Naive thymus-derived CD8-positive, alpha-beta T cell (primary cell): Measurements from ENCODE around the gene RBPJ. TPM values are rescaled to one million over a fixed set of nuclear protein-coding genes. Genes with fewer than 3 reads are reported as not detected.
A peak's percentile ranks its signal among the peaks of the same experiment; 100 is the strongest.
"Not testable (repeated sequence)": the region's sequence is repeated elsewhere in the genome, so short reads cannot be mapped to it uniquely, and the experiment has no call there.

Experiments used
- ATAC-seq, 2 donors: fragments of 150-1000 bp; cut with Tn5 transposase in 1 of 2; sonication (Bioruptor Pico), chemical (Tn5 transposase) in 1 of 2; 1 replicate in 1 of 2; 2 replicates in 1 of 2; pipeline ENCODE4 v1.10.0; 2021; ENCODE audit warnings: mild to moderate bottlenecking in 2 of 2, moderate library complexity in 2 of 2
- POLR2A ChIA-PET: fragments of 350-600 bp; sonication (Branson Sonifier 250); formaldehyde crosslinking; loops from one replicate; lab custom pipeline; 2021; ENCODE audit warnings: antibody characterized with exemption; lab: Charles Lee
- DNase-seq, 10 donors: peaks; one replicate each; pipeline versions ENCODE4 v3.0.0 to v3.0.0-alpha.2; 2020 to 2022
- H3K27ac Mint-ChIP-seq, 10 donors: one replicate each; pipeline ENCODE4 v1.8.0; 2020 to 2022; ENCODE audit warnings: mild to moderate bottlenecking in 10 of 10, mixed read lengths in 10 of 10, moderate library complexity in 4 of 10, inconsistent platforms in 1 of 10
- H3K27me3 Mint-ChIP-seq, 5 donors: one replicate each; pipeline ENCODE4 v1.8.0; 2021 to 2022; ENCODE audit warnings: mixed read lengths in 5 of 5
- H3K36me3 Mint-ChIP-seq, 3 donors: one replicate each; pipeline ENCODE4 v1.8.0; 2020 to 2022; ENCODE audit warnings: mixed read lengths in 3 of 3, mild to moderate bottlenecking in 2 of 3, inconsistent platforms in 1 of 3
- H3K4me1 Mint-ChIP-seq, 4 donors: one replicate each; pipeline ENCODE4 v1.8.0; 2021 to 2022; ENCODE audit warnings: mixed read lengths in 4 of 4
- H3K4me3 Mint-ChIP-seq, 10 donors: one replicate each; pipeline ENCODE4 v1.8.0; 2020 to 2022; ENCODE audit warnings: mild to moderate bottlenecking in 10 of 10, mixed read lengths in 10 of 10, moderate library complexity in 6 of 10, inconsistent platforms in 1 of 10
- H3K9me3 Mint-ChIP-seq, 9 donors: one replicate each; pipeline ENCODE4 v1.8.0; 2020 to 2022; ENCODE audit warnings: mixed read lengths in 9 of 9, mild to moderate bottlenecking in 3 of 9, inconsistent platforms in 1 of 9, moderate library complexity in 1 of 9
- polyA plus RNA-seq, 3 donors: library from polyadenylated mRNA; unstranded; fragments of 300-500 nt; fragmentation: Illumina TruSeq; gene quantifications; one replicate each; pipeline ENCODE4 v1.2.3, GENCODE V29; 2021
- total RNA-seq, 8 experiments: library from RNA in 2 of 8; stranded (reverse) in 2 of 8; gene quantifications; one replicate each; pipeline ENCODE4 v1.2.3 and lab custom pipeline; 2021 to 2026

The RBPJ gene
- total and polyA plus RNA-seq, 5 experiments from 2014 or later = 49.1 to 78.4 (median 59.6) TPM

DNA sequence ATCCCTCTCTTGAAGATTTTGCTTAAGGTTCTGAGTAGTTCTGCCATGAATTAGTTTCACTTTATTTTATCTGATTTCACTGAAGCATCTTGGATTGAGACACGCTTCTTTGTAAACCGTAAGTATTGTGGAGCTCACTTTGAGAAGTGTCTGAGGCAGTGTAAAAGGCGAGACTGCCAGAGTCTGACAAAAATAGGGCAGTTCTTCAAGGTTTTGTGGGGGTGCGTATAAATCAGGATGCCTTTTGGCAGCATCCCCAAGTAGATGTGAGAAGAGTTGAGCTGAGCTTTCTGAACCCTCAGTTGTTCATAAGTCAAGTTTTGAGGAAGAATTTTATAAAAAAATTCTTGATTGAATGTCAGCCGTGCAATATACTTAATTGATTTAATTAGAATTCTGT is 76.3 kb downstream of the RBPJ start:
- H3K27me3 Mint-ChIP-seq = no peaks in the 10 kb centered on the region
- H3K4me3 Mint-ChIP-seq = no peak overlapping the region
- peaks cover 0 to 28% (median 13%) of the 10 kb centered on the region in 3 donors for H3K36me3 Mint-ChIP-seq
- H3K4me1 Mint-ChIP-seq = peaks cover under 1 to 11% (median 7%) of the 10 kb centered on the region in 4 donors
- no peak for ATAC-seq
- DNase-seq = no peak
- POLR2A ChIA-PET = no interaction called here
- H3K9me3 Mint-ChIP-seq = no peaks in the 10 kb centered on the region
- peak overlapping the region in 1 of 10 donors; percentile 40 for H3K27ac Mint-ChIP-seq

DNA sequence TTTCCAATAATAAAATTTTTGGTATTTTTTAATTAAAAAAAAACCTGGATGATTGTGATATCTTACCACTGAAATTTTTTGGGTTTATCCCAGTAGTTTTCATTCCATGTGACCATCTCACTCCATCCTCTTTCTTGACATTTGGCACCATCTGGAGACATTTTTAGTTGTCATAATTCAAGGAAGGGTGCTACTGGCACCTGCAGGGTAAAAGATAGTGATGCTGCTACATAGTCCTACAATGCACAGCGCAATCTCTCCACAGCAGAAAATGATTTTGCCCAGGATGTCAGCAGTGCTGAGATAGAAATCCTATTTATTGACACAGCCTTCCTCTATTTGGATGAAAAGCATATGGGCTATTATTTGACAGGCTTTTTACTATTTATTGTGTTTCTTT is 79.3 kb downstream of the RBPJ start:
- H3K9me3 Mint-ChIP-seq = peaks cover 0 to 2% (median 0%) of the 10 kb centered on the region in 9 donors
- H3K4me1 Mint-ChIP-seq = peaks cover 8 to 19% (median 13%) of the 10 kb centered on the region in 4 donors
- no peak overlapping the region for H3K27ac Mint-ChIP-seq
- no peaks in the 10 kb centered on the region for H3K27me3 Mint-ChIP-seq
- DNase-seq (no peak), ATAC-seq (no peak)
- POLR2A ChIA-PET = no interaction called here
- H3K36me3 Mint-ChIP-seq = peaks cover 0 to 21% (median 10%) of the 10 kb centered on the region in 3 donors
- H3K4me3 Mint-ChIP-seq = no peak overlapping the region

DNA sequence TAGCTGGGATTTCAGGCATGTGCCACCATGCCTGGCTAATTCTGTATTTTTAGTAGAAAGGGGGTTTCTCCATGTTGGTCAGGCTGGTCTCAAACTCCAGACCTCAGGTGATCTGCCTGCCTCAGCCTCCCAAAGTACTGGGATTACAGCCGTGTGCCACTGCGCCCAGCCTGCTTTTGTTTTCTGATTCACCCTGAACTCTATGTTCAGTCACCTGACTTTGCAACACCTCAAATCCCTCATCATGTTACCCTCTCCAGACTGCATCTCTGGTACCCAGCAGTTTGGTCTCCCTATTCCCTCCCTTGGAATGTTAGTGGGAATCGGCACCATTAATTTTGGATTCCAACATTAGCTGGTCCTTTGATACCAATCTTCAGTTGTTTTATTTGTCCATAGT is 81.2 kb downstream of the RBPJ start:
- POLR2A ChIA-PET, ATAC-seq, DNase-seq, H3K27ac Mint-ChIP-seq, H3K27me3 Mint-ChIP-seq, H3K4me3 Mint-ChIP-seq: not testable (repeated sequence)
- Mint-ChIP-seq H3K9me3 (peaks cover 0 to 12% (median 8%) of the 10 kb centered on the region in 9 donors), H3K36me3 (peaks cover 10 to 26% (median 22%) of the 10 kb centered on the region in 3 donors), H3K4me1 (peaks cover 1 to 13% (median 8%) of the 10 kb centered on the region in 4 donors)

DNA sequence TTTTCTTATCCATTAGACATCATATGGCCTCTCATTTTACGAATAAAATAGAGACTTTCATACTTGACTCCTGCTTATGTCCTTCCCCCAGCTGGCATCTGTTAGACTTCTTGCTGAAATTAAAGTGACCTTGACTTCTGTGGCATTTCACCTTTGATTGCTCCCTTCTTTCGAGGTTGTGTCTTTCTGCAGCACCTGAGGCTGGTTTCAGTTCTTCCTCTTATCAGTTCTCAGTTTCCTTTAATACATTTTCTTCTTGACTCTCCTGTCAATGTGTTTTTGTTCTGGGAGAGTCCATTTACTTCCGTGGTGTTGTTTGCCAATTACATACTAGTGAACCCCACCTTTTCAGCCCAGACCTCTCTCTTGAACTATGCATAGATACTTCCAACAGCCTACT is 81.6 kb downstream of the RBPJ start:
- Mint-ChIP-seq H3K36me3 (peaks cover 10 to 29% (median 26%) of the 10 kb centered on the region in 3 donors), H3K27ac (peak overlapping the region in 2 of 10 donors; percentile 9 to 72), H3K4me1 (peaks cover 1 to 13% (median 8%) of the 10 kb centered on the region in 4 donors), H3K4me3 (no peak overlapping the region), H3K9me3 (peaks cover 0 to 12% (median 8%) of the 10 kb centered on the region in 9 donors), H3K27me3 (no peaks in the 10 kb centered on the region)
- POLR2A ChIA-PET = no interaction called here
- ATAC-seq = no peak
- DNase-seq = no peak

DNA sequence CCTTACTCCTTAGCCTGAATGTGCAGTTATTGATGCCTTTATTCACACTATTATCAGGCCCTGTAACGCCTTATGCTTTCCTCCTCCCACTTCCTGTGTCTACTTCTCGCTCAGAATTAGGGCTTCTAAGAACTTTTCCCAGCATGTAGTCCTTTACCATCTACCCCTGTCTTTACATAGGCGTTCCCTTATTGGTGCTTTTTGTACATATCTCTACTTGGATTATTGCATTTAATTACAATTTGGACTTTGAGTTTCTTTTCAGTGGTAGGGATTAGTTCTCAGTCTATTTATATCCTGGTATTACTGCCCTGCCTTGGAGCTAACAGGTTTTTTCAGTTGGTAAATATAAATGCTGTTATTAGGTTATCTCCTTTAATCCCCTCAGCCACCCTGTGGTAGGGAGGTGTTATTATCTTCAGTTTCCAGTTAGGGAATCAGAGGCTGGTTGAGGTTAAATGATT is 84.0 kb downstream of the RBPJ start:
- no peak for ATAC-seq
- H3K36me3 Mint-ChIP-seq = peaks cover 10 to 32% (median 27%) of the 10 kb centered on the region in 3 donors

DNA sequence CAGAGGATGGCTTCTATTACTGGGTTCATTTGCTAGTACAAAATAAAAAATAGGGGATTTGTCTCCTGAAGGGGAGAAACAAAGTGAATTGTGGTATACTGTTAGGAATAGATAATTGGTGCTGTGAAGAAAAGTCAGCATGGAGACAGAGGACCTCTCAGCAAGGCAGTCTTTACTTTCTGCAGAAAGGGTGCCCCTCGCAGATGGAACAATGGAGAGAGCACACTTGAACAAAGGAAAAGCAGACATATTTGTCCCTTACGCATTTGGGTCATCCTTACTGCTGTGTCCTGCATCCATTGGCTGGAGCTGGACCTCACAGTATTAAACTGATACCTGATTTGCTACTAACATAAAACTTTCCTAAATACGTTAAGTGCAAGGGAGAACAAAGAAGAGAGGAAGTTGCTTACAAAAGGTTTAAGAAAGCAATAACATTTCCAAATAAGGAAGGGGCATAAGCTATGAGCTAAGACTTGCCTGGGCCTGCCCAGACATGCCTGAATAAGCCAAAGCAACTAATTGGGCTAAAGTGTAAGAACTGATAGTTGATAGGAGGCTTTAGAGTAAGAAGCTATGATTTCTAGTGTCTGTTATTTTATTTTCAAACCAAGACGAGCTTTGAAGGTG is 85.6 kb downstream of the RBPJ start:
- DNase-seq (no peak), ATAC-seq (no peak)
- Mint-ChIP-seq H3K27me3 (no peaks in the 10 kb centered on the region), H3K9me3 (peaks cover 0 to 12% (median 8%) of the 10 kb centered on the region in 9 donors), H3K4me3 (no peak overlapping the region), H3K27ac (peak overlapping the region in 2 of 10 donors; percentile 11 to 31), H3K4me1 (peaks cover 1 to 13% (median 7%) of the 10 kb centered on the region in 4 donors), H3K36me3 (peaks cover 10 to 36% (median 24%) of the 10 kb centered on the region in 3 donors)
- POLR2A ChIA-PET = no interaction called here

More for the DNA sequence above, 84.0 kb downstream of the RBPJ start:
- POLR2A ChIA-PET = interaction anchor here (0.5 kb wide), 1 partner anchor 363 kb away, joined by 3 read pairs; no protein-coding TSS in a partner anchor
- H3K27ac Mint-ChIP-seq = peak overlapping the region in 1 of 10 donors; percentile 67
- H3K4me3 Mint-ChIP-seq = no peak overlapping the region
- H3K4me1 Mint-ChIP-seq = peaks cover 1 to 13% (median 7%) of the 10 kb centered on the region in 4 donors
- H3K27me3 Mint-ChIP-seq = no peaks in the 10 kb centered on the region
- no peak for DNase-seq
- peaks cover 0 to 12% (median 8%) of the 10 kb centered on the region in 9 donors for H3K9me3 Mint-ChIP-seq

DNA sequence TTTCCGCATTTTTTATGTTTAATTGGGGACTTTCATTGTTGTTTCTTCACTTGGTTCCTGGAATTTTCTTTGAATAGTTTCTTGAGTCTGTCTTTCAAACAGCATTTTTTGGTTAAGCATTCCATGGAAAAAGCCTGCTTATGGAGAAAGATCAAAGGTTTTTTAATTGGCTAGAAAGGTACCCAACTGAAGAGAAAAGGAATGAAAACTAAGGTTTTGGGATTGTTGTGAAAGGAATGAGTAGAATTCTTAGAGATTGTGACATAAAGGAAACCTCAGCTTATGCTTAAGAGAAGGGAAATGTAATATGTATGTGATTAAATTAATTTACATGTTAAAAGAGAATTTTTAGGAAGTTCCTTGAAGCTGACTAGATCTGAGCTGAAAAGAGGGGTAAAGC is 86.7 kb downstream of the RBPJ start:
- DNase-seq (no peak), ATAC-seq (no peak)
- H3K27me3 Mint-ChIP-seq = no peaks in the 10 kb centered on the region
- POLR2A ChIA-PET = no interaction called here
- peaks cover 10 to 36% (median 22%) of the 10 kb centered on the region in 3 donors for H3K36me3 Mint-ChIP-seq
- peak overlapping the region in 1 of 10 donors; percentile 10 for H3K27ac Mint-ChIP-seq
- H3K9me3 Mint-ChIP-seq = peaks cover 0 to 12% (median 8%) of the 10 kb centered on the region in 9 donors
- no peak overlapping the region for H3K4me3 Mint-ChIP-seq
- peaks cover 1 to 9% (median 3%) of the 10 kb centered on the region in 4 donors for H3K4me1 Mint-ChIP-seq

DNA sequence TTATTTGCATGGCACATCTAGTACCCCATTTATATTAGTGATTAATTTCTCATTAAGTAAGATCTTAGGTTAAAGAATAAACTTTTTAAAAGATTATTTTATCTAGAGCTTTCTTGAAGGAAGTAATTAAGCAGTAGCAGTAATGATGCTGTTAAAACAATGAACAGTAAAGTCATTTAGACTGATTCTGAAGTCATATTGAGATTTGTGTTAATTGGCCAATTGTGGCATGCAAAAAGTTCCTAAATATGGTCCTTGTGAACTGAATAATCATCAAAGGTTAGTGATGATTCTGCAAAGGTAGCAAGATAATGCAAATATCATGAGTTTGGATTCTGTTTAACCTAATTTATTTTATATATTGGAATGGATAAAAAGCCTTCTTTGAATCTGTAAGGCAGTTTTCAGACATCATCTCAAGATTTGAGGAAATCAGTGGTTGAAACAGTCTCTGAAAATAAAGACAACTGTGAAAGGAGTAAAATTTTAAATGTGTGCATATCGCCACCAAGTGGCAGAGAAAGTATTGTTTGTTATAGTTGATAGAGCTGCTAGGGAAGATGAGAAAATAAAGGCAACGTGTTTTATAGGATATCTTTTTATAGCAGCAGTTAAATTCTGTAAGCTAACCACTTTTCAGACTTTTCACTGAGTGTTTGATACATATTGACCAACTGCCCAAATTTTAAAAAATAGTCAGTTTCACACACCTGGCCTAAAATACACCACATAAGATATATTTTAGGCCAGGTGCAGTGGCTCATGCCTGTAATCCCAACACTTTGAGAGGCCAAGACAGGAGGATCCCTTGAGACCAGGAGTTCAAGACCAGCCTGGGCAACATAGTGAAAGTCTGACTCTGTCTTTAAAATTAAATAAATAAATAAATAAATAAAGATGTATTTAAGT is 89.8 kb downstream of the RBPJ start:
- peaks cover 0 to 11% (median 6%) of the 10 kb centered on the region in 9 donors for H3K9me3 Mint-ChIP-seq
- H3K4me3 Mint-ChIP-seq = no peak overlapping the region
- ATAC-seq = peak; percentile 39 to 50
- no peaks in the 10 kb centered on the region for H3K27me3 Mint-ChIP-seq
- POLR2A ChIA-PET = interaction anchor here (0.6 kb wide), 1 partner anchor 213 kb away, joined by 3 read pairs; no protein-coding TSS in a partner anchor
- peak in 8 of 10 donors; percentile 16 to 61 (median 45) for DNase-seq
- peaks cover 9 to 44% (median 24%) of the 10 kb centered on the region in 3 donors for H3K36me3 Mint-ChIP-seq
- peaks cover 0 to 2% (median under 1%) of the 10 kb centered on the region in 4 donors for H3K4me1 Mint-ChIP-seq
- H3K27ac Mint-ChIP-seq = no peak overlapping the region

DNA sequence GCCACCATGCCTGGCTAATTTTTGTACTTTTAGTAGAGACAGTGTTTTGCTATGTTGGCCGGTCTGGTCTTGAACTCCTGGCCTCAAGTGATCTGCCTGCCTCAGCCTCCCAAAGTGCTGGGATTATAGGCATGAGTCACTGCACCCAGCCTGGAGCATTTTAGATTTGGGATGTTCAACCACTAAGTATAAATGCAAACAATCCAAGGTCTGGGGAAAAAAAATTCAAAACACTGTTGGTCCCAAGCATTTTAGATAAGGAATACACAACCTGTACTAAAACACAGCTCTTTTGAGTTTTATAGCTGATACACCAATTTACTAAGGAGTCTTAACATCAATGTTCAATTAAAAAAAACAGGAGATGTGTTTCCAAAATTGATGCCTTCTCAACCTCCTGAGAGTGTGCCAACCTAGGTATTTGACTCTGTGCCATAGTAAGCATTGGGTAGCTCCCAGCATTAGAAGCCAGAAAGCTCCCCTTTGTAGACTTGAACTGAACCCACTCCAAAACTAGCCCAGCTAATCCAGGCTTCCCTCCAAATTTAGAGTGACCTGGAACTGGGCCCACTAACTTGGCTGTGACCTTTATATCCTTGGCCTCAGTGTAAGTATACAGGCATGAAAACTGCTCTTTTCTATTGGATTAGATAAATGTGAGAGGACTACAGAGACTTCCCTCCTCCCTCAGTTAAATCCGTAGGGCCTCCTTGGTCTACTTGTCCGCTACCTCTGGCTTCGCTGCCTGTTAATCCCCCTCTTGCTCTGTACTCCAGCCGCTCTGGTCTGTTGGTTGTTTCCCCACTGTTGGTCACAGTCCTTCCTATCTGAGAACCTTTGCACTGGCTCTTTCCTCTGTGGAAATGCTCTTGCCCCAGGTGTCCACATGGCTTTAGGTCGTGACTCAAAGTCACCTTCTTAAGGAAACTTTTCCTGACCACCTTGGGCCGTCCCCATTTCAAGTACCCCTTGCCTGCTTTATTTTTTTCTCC is 91.9 kb downstream of the RBPJ start:
- Mint-ChIP-seq H3K4me3 (no peak overlapping the region), H3K4me1 (peaks cover 0 to 2% (median under 1%) of the 10 kb centered on the region in 4 donors), H3K36me3 (peaks cover 0 to 41% (median 6%) of the 10 kb centered on the region in 3 donors), H3K27me3 (no peaks in the 10 kb centered on the region), H3K9me3 (no peaks in the 10 kb centered on the region), H3K27ac (peak overlapping the region in 2 of 10 donors; percentile 7 to 17)
- DNase-seq (no peak), ATAC-seq (no peak)
- POLR2A ChIA-PET = no interaction called here

DNA sequence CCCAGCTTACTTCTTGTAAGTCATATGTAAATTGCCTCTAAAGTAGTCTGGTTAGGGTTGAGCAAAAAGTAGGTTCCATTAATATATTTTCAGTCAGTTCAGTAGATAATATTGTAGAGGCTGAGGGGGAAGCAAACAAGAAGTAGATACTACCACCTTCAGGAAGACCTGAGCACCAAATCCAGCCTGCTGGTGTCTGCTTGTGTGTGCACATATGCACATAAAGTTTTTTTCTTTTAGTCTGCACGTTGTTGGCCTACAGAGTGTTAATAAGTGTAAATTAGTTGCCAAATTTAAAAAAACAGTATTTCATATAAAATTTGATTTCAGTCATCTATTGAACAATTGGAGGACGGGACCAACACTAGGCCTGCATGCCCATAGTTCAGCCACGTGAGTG is 92.8 kb downstream of the RBPJ start:
- POLR2A ChIA-PET = no interaction called here
- Mint-ChIP-seq H3K4me3 (no peak overlapping the region), H3K4me1 (peaks cover 0 to 2% (median under 1%) of the 10 kb centered on the region in 4 donors), H3K36me3 (peaks cover 0 to 42% (median 6%) of the 10 kb centered on the region in 3 donors), H3K27me3 (no peaks in the 10 kb centered on the region), H3K9me3 (no peaks in the 10 kb centered on the region), H3K27ac (no peak overlapping the region)
- ATAC-seq (no peak), DNase-seq (no peak)

DNA sequence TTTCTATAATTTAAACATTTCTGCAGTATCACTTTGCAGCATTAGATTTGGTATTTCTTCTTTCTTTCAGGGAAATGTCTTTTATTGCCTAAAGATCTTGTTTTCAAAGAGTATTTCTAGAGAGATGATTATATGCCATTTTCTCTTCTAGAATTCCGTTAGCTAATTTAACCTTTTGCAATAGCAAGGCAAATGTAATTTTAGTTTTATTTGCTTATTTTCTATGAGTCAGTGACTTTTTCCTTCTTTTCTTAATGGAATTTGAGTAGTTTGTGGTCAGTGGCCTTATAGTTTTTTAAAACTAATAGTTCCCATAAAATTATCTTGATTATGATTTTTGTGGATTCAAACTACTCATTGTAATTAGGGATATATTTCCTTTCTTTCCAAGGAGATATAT is 97.3 kb downstream of the RBPJ start:
- no peak for DNase-seq
- peaks cover 0 to 2% (median 0%) of the 10 kb centered on the region in 4 donors for H3K4me1 Mint-ChIP-seq
- H3K27me3 Mint-ChIP-seq = no peaks in the 10 kb centered on the region
- H3K27ac Mint-ChIP-seq = no peak overlapping the region
- POLR2A ChIA-PET = no interaction called here
- peaks cover 16 to 63% (median 30%) of the 10 kb centered on the region in 3 donors for H3K36me3 Mint-ChIP-seq
- no peaks in the 10 kb centered on the region for H3K9me3 Mint-ChIP-seq
- ATAC-seq = no peak
- no peak overlapping the region for H3K4me3 Mint-ChIP-seq
